GM23248 (cell line): ENCODE results near the gene SRGAP2B.
"Not testable (repeated sequence)": the region's sequence is repeated elsewhere in the genome, so short reads cannot be mapped to it uniquely, and the experiment has no call there.

Source experiments
- EZH2 ChIP-seq: fragments of 200-600 bp; sonication (generic); IDR thresholded peaks from 2 replicates; pipeline ENCODE4 v1.6.1; 2018; ENCODE audit warnings: antibody characterized with exemption, mild to moderate bottlenecking; ENCODE audit not compliant: insufficient read depth, poor library complexity, severe bottlenecking
- EZH2phosphoT487 ChIP-seq: fragments of 200-600 bp; sonication (generic); IDR thresholded peaks from 2 replicates; pipeline ENCODE4 v1.6.1; 2018; ENCODE audit warnings: antibody characterized with exemption, moderate library complexity, mild to moderate bottlenecking, low read depth; ENCODE audit not compliant: insufficient read depth

GRCh38 chr1:144935310-144935709 lies 159.8 kb downstream of the SRGAP2B start:
- not testable (repeated sequence) for TF ChIP-seq EZH2, EZH2phosphoT487
